Measurements from ENCODE around the gene NUTM2D.
"Not testable (repeated sequence)": the region's sequence is repeated elsewhere in the genome, so short reads cannot be mapped to it uniquely, and the experiment has no call there.

NUTM2D gene, protein sequence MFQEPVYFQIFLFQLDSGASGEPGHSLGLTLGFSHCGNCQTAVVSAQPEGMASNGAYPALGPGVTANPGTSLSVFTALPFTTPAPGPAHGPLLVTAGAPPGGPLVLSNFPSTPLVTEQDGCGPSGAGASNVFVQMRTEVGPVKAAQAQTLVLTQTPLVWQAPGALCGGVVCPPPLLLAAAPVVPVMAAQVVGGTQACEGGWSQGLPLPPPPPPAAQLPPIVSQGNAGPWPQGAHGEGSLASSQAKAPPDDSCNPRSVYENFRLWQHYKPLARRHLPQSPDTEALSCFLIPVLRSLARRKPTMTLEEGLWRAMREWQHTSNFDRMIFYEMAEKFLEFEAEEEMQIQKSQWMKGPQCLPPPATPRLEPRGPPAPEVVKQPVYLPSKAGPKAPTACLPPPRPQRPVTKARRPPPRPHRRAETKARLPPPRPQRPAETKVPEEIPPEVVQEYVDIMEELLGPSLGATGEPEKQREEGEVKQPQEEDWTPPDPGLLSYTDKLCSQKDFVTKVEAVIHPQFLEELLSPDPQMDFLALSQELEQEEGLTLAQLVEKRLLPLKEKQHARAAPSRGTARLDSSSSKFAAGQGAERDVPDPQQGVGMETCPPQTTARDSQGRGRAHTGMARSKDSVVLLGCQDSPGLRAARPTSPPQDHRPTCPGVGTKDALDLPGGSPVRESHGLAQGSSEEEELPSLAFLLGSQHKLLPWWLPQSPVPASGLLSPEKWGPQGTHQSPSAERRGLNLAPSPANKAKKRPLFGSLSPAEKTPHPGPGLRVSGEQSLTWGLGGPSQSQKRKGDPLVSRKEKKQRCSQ

DNA sequence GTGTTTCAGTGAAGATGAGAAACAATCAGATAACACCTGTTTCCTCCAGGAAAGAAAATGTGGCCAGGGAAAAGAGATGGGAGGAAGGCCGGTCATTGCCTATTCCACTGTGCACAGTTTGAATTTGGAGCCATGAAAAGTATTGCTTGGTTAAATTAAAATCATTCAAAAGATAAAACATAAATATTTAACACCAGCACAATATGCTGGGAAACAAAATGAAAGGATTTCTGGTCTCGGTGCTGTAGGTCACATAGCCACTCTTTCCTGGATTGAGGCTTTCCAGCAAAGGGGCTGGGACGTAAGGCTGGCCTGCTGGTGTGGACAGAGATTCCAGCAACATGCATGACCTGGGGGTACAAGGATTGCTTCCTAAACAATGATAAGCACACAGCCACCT lies at the start of gene NUTM2D:
NUTM2D (plus strand) TSS at position 301 of the 400 bp plus-strand sequence. CDS start 522 bp downstream, outside the sequence.
- DNase-seq (ENCODE audit: low read depth) = not testable (repeated sequence)

DNA sequence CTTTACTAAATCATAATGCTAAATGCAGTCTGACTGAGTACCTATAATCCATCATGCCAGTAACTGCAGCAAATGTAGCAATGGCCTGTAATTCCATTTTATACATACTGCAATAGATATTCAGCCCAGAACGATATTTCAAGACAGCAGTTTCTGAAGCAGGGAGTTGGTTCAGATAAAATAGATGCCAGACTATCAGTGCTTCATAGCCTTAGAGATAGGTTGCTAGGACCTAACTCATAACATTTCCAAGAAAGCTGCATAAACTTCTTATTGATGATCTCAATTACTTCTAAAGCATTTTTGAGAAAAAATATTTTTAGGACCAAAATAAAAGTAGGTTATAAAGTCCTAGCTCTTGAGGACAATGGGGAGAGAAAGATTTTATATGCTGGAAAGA lies 48.8 kb upstream of the NUTM2D start:
- DNase-seq (ENCODE audit: low read depth) = not testable (repeated sequence)

DNA sequence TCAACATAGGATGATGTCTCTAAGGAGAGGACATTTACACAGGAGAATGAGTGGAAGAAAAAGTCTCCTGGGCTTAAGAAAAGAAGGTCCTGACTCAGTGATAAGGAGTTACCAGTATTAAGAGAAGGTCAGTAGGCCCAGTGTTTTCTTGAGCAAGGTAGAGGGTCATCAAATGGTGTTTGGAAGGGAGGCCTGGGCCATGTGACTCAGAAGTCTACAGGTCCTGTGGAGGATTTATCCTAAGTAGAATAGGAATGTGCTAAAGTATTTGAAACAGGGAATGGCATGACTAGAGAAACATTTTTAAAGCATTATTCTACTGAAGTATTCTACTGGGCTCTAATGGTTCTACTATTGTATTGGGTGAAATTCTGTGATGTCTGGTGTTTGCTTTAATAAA lies 47.9 kb upstream of the NUTM2D start:
- not testable (repeated sequence) for DNase-seq (ENCODE audit: low read depth)

DNA sequence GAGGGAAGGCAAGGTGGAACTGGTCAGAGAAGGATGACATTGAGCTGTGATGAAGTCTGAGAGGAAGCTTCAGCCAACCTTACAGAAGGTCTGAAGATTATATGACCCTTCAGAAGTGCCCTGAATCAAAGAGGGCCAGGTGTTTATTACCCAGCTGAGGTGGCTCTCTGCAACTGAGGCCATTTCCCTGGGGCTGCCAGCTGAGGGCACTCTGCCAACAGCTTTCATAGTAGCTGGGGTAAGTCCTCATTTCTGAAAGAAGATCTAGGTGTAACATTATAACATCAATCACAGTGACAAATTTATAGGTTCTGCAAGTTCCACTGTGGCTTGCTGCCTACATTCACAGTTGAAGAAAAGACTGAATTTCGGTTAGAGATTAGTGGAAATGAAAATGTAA lies 46.0 kb upstream of the NUTM2D start:
- not testable (repeated sequence) for DNase-seq (ENCODE audit: low read depth)

DNA sequence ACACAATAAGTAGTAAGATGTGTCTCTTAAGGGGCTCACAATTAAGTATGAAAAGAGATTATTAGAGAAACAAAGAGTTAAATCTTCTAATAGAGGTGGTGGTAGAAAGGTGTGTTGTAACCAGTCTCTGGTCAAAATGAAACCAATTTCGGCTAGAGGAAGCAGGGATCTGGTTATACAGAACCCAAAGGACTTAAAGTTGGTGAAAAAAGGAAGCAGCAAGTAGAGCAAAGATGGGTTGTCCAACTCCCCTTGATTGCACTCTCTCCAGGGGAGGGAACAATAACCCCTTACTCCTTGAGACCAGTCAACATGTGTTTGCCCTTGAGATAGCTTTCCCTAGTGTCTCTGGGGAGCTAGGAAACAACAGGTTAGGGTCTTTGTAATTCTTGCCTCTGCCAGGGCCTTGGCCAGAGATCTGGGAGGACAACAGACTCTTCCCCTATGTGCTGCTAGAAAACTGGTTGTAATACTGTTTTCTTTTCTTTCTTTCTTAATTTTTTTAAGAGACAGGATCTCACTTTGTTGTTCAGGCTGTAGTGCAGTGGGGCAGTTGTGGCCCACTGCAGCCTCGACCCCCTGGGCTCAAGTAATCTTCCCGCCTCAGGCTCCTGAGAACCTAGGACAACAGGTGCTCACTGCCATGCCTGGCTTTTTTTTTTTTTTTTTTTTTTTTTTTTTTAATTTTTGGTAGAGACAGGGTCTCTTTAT lies 43.7 kb upstream of the NUTM2D start:
- DNase-seq (ENCODE audit: low read depth) = not testable (repeated sequence)

DNA sequence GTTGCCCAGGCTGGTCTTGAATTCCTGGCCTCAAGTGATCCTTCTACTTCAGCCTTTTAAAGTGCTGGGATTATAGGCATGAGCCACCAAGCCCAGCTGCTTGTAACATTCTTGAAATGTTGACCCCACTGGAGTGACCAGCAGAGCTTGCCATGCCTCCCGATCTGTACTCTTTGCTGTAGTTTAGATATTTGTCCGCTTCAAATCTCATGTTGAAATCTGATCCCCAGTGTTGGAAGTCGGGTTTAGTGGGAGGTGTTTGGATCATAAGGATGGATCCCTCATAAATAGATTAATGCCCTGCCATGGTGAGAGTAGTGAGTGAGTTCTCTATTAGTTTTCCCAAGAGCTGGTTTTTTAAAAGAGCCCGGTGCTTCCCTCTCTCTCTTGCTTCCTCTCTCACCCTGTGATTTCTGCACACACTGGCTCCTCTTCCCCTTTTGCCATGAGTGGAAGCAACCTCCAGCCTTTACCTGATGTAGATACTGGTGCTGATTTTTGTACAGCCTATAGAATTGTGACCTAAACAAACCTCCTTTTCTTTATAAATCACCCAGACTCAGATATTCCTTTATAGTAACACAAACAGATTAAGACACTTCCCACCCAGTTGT lies 43.1 kb upstream of the NUTM2D start:
- DNase-seq (ENCODE audit: low read depth) = not testable (repeated sequence)

DNA sequence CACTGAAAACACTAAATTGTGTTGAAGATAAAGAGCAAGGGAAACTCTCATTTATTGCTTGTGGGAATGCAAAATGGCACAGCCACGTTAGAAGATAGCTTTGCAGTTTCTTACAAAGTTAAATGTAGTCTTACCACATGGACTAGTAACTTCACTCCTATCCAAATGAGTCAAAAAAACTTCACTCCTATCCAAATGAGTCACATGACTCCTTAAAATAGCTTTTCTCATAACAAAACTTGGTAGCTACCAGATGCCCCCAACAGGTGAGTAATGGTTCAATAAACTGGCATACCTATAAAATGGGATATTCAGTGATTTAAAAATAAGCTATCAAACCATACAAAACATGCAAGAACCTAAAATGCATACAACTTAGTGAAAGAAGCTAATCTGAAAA lies 36.0 kb upstream of the NUTM2D start:
- DNase-seq (ENCODE audit: low read depth) = not testable (repeated sequence)

DNA sequence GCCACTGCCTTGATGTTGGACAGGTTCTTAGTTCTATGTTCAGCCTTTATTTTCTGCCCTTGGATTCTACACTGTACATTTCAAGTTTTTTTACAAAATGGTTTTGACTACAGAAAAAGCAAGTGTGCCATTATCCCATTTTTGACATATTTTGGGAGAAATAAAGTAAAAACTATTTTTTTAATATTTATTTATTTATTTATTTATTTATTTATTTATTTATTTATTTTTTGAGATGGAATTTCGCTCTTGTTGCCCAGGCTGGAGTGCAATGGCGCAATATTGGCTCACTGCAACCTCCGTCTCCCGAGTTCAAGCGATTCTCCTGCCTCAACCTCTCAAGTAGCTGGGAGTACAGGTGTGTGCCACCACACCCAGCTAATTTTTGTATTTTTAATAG lies 33.0 kb upstream of the NUTM2D start:
- not testable (repeated sequence) for DNase-seq (ENCODE audit: low read depth)

DNA sequence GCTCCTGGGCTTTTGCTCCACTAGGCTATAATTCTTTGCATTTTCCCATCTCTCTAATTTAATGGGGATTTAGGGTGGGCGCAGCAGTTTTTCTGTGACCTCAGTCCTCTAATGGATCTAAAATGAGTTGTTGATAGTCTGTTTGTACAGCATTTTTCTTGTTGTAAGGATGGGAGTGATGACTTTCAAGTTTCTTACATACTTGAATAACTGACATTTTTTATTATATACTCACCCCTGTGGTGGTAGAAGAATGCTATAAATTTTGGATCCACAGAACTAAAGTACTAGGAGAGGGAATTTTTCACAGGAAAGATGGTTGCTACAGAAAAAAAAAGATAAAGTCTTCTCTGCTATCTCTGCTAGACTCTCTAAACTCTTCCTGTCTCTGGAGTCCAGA lies 29.6 kb upstream of the NUTM2D start:
- not testable (repeated sequence) for DNase-seq (ENCODE audit: low read depth)

DNA sequence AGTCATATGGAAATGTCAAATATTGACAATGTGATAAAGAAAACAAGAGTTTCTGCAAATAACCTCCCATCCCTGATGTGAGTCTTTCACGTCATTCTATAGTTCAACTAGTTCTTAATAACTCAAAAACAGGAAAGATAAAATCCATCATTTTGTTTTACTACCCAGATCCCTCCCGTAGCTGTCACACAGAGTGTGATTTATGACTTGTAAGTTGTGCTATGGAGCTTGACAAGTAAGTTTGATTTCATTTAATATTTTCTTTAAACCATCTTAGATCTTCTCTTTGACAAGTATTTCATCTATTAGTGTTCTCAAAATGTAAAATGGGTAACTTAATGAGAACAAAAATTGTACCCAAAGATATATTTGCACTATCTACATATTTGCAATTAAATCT lies 28.4 kb upstream of the NUTM2D start:
- not testable (repeated sequence) for DNase-seq (ENCODE audit: low read depth)

DNA sequence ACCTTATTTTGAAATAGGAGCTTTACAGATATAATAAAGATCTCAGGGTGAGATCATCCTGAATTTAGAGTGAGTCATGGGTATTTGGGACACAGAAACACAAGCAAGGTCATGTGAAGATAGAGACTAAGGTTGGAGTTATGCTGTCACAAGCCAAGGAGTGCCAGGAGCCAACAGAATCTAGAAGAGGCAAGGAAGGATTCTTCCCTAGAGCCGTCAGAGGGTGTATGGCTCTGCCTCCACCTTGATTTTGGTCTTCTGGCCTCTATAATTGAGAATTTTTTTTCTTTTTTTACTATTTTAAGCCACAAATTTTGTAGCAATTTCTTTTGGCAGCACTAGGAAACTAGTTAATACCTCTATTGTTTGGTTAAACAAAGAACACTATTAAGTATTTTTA lies 24.9 kb upstream of the NUTM2D start:
- not testable (repeated sequence) for DNase-seq (ENCODE audit: low read depth)

DNA sequence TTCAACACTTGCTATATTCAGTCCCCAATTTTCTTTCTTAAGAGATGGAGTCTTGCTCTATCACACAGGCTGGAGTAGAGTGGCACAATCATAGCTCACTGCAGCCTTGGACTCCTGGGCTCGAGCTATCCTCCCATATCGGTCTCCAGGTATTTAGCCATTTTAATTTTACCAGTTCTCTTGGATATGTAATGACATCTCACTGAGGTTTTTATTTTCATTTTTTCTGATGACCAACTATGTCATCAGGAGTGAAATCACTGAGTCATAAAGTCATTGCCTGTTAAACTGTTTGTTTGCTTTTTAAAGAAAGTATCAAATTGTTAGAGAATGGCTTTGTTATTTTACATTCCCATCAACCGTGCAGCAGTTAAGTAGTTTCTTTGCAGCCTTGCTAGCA lies 17.1 kb upstream of the NUTM2D start:
- not testable (repeated sequence) for DNase-seq (ENCODE audit: low read depth)

DNA sequence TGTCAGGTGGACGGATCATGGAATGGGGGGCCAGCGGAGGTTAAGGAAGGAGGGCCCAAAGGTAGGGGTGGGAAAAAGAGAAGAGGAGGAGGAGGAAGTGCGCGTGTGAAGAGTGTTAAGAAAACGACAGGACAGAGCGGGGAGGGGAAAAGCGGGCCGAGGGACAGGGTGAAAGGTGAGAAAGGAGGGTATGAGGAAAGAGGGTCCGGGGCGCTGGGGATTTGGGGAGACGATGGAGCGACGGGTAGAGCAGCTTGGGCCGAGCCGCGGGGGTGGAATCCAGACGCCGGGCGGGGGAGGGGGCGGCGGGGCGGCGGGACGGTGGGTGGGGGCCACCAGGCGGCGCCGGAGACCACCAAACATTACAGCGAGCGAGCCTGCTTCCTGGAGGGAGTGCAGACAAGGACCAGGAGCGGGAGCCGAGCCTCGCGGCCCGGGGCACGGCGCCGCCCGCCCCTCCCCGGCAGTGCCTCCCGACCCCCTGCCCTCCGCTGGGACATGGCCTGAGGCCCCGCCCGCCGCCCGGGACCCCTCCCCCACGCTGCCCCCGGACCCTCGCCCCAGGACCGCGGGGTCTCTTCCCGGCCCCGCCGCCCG lies 15.9 kb upstream of the NUTM2D start:
- DNase-seq (ENCODE audit: low read depth) = not testable (repeated sequence)

DNA sequence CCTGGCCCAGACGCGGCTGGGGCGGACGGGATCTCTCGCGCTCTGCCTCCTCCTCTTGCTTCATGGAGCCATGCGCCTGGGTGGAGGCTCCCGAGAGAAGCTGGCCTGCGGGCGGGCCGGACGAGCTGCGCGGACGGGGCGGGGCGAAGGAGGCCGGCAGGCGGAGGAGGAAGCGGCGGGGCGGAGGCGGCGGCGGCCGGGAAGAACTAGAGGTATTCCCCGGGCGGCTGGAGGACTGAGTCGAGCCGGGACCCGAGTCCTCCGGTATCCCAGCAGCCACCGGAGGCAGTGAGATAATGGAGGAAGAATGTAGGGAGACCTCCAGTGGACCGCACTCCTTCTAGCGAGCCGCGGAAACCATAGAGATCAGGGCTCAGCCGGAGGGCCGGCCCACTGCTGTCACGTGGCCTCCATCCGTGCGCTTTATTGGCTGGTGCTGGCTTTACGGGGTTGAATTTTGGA lies 15.3 kb upstream of the NUTM2D start:
- DNase-seq (ENCODE audit: low read depth) = peak; percentile 58

DNA sequence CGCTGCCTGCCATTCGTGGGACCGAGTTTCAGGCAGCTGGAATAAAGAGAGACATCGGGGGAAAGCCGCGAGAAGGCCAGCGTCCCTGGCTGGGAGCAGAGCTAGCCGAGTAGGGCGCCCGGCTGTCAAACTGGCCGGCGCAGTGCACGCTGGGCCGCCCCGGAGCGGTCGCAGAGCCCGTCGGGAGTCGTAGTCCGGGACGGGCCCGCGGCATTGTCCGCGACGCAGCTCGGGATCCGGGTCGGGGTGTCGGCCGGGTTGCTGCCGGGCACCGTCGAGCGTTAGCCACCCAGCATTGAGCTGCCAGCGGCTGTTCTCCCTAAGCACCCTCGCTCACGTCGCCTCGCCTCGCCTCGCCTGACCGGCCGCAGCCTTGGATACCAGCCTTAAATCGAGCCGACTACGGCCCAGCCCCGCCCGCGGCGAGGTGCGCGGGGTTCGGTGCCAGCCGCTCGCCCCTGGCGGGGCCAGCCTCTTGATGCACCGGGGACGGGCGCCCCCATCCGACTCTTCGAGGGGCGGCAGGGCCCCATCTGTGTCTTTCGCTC lies 14.8 kb upstream of the NUTM2D start:
- not testable (repeated sequence) for DNase-seq (ENCODE audit: low read depth)

DNA sequence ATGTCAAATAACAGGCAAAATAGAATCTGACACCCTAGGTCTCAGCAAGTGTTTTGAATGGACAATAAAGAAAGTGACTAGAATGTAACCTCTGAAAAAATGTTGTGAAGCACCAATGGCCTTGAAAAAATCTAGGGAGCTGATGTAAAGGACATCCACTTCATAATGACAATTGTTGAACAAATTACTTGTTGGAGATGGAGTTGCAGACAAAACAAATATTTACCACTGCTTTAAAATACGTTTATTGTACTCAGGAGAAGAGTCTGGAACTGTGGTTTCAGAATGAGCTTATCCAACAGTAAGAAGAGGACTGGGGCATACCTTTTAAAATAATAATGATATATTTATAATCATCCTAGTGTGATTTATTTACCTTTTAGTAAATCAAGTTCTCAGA lies 11.8 kb upstream of the NUTM2D start:
- not testable (repeated sequence) for DNase-seq (ENCODE audit: low read depth)

DNA sequence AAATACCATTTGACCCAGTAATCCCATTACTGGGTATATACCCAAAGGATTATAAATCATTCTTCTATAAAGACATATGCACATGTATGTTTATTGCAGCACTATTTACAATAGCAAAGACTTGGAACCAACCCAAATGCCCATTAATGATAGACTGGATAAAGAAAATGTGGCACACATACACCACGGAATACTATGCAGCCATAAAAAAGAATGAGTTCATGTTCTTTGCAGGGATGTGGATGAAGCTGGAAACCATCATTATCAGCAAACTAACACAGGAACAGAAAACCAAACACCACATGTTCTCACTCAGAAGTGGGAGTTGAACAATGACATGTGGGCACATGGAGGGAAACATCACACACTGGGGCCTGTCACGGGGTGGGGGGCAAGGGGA lies 7.4 kb upstream of the NUTM2D start:
- not testable (repeated sequence) for DNase-seq (ENCODE audit: low read depth)

DNA sequence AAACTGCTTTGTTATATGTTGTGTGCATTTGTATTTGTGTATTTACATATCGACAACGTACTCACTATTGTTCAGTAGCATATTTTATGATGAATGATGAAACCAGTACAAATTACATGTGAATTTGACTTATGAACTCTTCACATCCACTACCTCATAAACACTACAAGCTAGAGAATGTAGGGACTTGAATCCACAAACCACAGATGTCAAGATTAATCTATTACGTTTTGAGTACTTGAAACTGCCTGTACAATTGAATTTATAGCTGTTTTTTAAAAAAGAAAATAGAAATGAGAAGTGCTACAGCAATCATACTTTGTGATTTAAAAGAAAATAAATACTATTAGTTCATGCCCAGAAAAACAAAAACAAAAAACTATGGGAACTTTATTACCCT lies 4.7 kb upstream of the NUTM2D start:
- DNase-seq (ENCODE audit: low read depth) = not testable (repeated sequence)

DNA sequence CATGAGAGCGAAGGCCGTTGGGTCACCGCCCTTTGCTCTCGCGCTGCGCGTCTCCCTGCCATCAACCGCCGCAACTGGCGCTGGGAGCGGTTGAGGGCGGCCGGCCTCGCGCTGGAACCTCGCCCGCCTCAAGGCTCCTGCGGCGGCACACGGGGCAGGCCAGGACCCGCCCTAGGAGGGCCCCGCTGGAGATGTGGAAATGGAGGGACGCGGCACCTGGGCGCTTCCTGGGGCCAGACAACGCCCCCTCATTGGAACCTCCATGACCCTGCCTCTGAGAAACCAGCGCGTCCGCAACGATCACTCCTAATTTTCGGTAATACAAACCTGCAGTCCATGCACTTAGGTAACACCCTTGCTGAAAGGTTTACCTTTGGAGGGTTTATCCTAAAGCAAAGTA lies 2.4 kb upstream of the NUTM2D start:
- DNase-seq (ENCODE audit: low read depth) = not testable (repeated sequence)

DNA sequence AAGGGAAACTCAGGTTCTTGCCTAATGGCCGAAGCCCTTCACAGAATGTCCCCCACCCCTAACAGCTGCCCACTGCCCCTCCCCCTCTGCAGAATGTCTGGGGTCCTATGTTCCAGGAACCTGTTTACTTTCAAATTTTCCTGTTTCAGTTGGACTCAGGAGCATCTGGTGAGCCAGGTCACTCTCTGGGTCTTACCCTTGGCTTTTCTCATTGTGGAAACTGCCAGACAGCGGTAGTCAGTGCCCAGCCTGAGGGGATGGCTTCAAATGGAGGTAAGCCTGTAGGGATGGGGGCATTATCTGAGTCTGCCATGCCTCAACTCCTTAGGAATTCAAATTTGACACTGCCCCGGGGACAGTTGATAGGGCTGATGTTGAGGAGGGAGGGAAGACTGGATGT lies 615 bp downstream of the NUTM2D start:
- not testable (repeated sequence) for DNase-seq (ENCODE audit: low read depth)

DNA sequence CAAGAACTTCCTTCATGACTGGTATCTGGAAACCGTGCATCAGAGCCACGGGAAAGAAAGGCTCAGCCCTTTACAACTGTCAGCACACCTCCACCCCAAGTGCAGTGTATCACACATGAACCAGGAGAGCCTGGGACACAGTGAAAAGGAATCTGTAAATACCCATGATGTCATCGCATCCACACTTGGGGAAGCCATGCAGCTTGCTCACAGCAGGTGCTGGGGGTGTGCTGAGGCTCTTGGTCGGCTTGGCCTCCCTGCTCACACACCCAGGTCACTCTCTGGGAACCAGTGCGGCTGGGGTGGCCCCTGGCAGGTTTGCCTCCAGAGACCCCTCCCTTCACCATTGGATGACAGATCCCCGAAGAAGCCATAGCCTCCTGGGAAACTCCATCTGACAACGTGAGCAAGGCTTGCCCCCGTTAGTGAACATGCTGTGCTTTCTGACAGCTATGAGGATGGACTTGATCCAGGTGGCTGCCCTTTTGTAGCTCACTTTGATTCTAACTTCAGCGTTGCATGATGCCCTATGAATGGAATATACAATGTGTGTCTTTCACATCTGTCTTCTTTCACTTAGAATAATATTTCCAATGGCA lies 12.1 kb downstream of the NUTM2D start:
- not testable (repeated sequence) for DNase-seq (ENCODE audit: low read depth)

Data from non-pigmented ciliary epithelial cell (primary cell).